ENCODE data around the gene CDH23.

DNA sequence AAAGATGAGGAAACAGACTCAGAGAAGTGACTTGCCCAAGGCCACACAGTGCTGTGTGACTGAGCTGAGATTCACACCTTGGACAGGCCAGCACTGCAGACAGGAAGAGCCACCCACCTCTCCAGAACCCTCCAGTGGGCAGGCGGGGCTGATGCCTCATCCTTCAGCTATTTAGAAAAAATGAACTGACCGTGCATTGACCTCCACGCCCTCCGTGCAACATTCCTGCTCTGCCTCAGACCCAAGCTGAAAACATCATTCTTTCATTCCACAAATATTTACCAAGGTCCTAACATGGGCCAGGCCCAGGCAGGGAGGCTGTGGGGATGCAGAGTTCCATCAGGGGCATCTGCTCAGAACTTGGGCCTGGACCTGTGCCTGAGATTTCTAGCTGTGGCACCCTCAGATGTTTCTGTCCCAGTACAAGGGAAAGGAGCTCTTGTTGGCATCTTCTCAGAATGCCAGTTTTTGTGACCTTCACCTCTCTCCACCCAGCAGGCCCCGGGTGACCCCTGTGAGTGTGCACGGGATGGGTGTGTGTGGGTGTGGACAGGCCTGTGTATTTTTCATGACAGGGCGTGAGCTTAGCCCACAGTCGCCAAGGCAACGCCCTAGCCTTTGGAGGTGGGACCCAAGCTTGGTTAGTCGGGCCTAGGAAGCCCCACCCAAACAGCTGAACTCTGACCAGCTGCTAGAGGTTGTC is 370.1 kb downstream of the CDH23 start:
- TF ChIP-seq, protein P1, sequence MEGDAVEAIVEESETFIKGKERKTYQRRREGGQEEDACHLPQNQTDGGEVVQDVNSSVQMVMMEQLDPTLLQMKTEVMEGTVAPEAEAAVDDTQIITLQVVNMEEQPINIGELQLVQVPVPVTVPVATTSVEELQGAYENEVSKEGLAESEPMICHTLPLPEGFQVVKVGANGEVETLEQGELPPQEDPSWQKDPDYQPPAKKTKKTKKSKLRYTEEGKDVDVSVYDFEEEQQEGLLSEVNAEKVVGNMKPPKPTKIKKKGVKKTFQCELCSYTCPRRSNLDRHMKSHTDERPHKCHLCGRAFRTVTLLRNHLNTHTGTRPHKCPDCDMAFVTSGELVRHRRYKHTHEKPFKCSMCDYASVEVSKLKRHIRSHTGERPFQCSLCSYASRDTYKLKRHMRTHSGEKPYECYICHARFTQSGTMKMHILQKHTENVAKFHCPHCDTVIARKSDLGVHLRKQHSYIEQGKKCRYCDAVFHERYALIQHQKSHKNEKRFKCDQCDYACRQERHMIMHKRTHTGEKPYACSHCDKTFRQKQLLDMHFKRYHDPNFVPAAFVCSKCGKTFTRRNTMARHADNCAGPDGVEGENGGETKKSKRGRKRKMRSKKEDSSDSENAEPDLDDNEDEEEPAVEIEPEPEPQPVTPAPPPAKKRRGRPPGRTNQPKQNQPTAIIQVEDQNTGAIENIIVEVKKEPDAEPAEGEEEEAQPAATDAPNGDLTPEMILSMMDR (IDR thresholded peaks at IDR 0.05) = no peak
- peak in 2 of 3 donors; percentile 46 to 59 for TF ChIP-seq POLR2AphosphoS5 (IDR thresholded peaks at IDR 0.05)
- TF ChIP-seq POLR2A (IDR thresholded peaks at IDR 0.05) = no peak

All from suprapubic skin (tissue), 4 donors.